B cell (primary cell): Measurements from ENCODE around the gene ASTE1.

Experiments
- CTCF ChIP-seq: fragments of 200-600 bp; IDR thresholded peaks from one replicate; pipeline ENCODE4 v1.8.0; 2022; ENCODE audit warnings: antibody characterized with exemption, mild to moderate bottlenecking
- EZH2 ChIP-seq: IDR thresholded peaks from 2 replicates; pipeline ENCODE4 v1.6.1; 2012; ENCODE audit warnings: borderline replicate concordance, low read depth, mild to moderate bottlenecking, moderate library complexity, low read length; ENCODE audit not compliant: insufficient read depth, poor library complexity, severe bottlenecking

GRCh38 chr3:130981469-130981868 lies 45.2 kb downstream of the ASTE1 start:
- TF ChIP-seq CTCF, result no peak
- no peak for TF ChIP-seq EZH2
